Measurements from ENCODE around the gene AACS.

Gene AACS

GRCh38 chr12:125015680-125016310, 49.4 kb upstream of the AACS start:
- Histone ChIP-seq H3K36me3 (ENCODE audit: control insufficient read depth in 2 of 2, insufficient read depth in 1 of 2, low read length in 2 of 2) (peaks cover 0 to 68% of the 10 kb centered on the region in 2 experiments; a peak in 2 of 3 replicates), H3K4me3 (ENCODE audit: low read depth, low read length) (no peak overlapping the region), H3K9me3 (ENCODE audit: control insufficient read depth, insufficient read depth, low read depth, low read length) (no peaks in the 10 kb centered on the region), H3K27ac (ENCODE audit: extremely low read depth, low read depth, low read length) (no peak overlapping the region), H3K4me1 (ENCODE audit: control insufficient read depth, insufficient read depth, low read length) (no peaks in the 10 kb centered on the region)
- POLR2A ChIA-PET = no interaction called here
- CTCF ChIA-PET = no interaction called here
- TF ChIP-seq ZNF362 (tag by site-specific recombination; IDR thresholded peaks at IDR 0.05) (no peak), ZNF544 (tag by site-specific recombination; IDR thresholded peaks at IDR 0.05) (no peak)

GRCh38 chr12:125017801-125018200, 47.4 kb upstream of the AACS start:
- Histone ChIP-seq H3K27ac (ENCODE audit: extremely low read depth, low read depth, low read length) (no peak overlapping the region), H3K4me1 (ENCODE audit: control insufficient read depth, insufficient read depth, low read length) (no peaks in the 10 kb centered on the region), H3K9me3 (ENCODE audit: control insufficient read depth, insufficient read depth, low read depth, low read length) (no peaks in the 10 kb centered on the region), H3K4me3 (ENCODE audit: low read depth, low read length) (no peak overlapping the region), H3K36me3 (ENCODE audit: control insufficient read depth in 2 of 2, insufficient read depth in 1 of 2, low read length in 2 of 2) (peaks cover 4 to 60% of the 10 kb centered on the region in 2 experiments; a peak in 2 of 3 replicates)
- ChIA-PET CTCF (no interaction called here), POLR2A (no interaction called here)
- TF ChIP-seq ZNF366 (tag by site-specific recombination; conservative IDR thresholded peaks at IDR 0.05) (no peak), ZNF623 (tag by site-specific recombination; IDR thresholded peaks at IDR 0.05) (no peak), ZNF174 (tag by site-specific recombination; IDR thresholded peaks at IDR 0.05) (no peak), ZNF391 (tag by site-specific recombination; IDR thresholded peaks at IDR 0.05; ENCODE audit: borderline replicate concordance, low read depth) (no peak), ZFP37 (tag by site-specific recombination; IDR thresholded peaks at IDR 0.05) (no peak), ZBTB26 (tag by site-specific recombination; optimal IDR thresholded peaks at IDR 0.05) (no peak), ZNF404 (tag by site-specific recombination; IDR thresholded peaks at IDR 0.05) (no peak), ZBTB1 (tag by site-specific recombination; IDR thresholded peaks at IDR 0.05) (no peak), ZBTB10 (tag by site-specific recombination; IDR thresholded peaks at IDR 0.05) (no peak), ZNF423 (tag by site-specific recombination; IDR thresholded peaks at IDR 0.05) (no peak), ZNF785 (tag by site-specific recombination; IDR thresholded peaks at IDR 0.05) (no peak), ZNF274 (IDR thresholded peaks at IDR 0.05; ENCODE audit: low read length) (no peak), ZNF274 (tag by site-specific recombination; IDR thresholded peaks at IDR 0.05; ENCODE audit: borderline replicate concordance) (no peak), TRIM28 (IDR thresholded peaks at IDR 0.05; ENCODE audit: borderline replicate concordance, low read length) (no peak), GLIS2 (tag by site-specific recombination; IDR thresholded peaks at IDR 0.05) (no peak), ZNF266 (tag by site-specific recombination; IDR thresholded peaks at IDR 0.05; ENCODE audit: low read depth) (no peak)

- H3K36me3 ChIP-seq (ENCODE audit: control insufficient read depth in 2 of 2, insufficient read depth in 1 of 2, low read length in 2 of 2) = peaks cover 4 to 60% of the 10 kb centered on the region in 2 experiments; a peak in 2 of 3 replicates
- H3K4me3 ChIP-seq (ENCODE audit: low read depth, low read length) = no peak overlapping the region
- no peaks in the 10 kb centered on the region for H3K4me1 ChIP-seq (ENCODE audit: control insufficient read depth, insufficient read depth, low read length)
- POLR2A ChIA-PET = no interaction called here
- no peaks in the 10 kb centered on the region for H3K9me3 ChIP-seq (ENCODE audit: control insufficient read depth, insufficient read depth, low read depth, low read length)
- H3K27ac ChIP-seq (ENCODE audit: extremely low read depth, low read depth, low read length) = no peak overlapping the region
- CTCF ChIA-PET = no interaction called here
- TF ChIP-seq BCL11B (tag by site-specific recombination; IDR thresholded peaks at IDR 0.05; ENCODE audit: low read depth) (no peak), YY1 (tag by site-specific recombination; IDR thresholded peaks at IDR 0.05) (no peak), YY2 (tag by site-specific recombination; IDR thresholded peaks at IDR 0.05) (no peak), ZNF221 (tag by site-specific recombination; IDR thresholded peaks at IDR 0.05; ENCODE audit: borderline replicate concordance) (no peak), ZNF239 (tag by site-specific recombination; IDR thresholded peaks at IDR 0.05) (no peak), ZNF747 (tag by site-specific recombination; IDR thresholded peaks at IDR 0.05) (no peak), ZFP3 (tag by site-specific recombination; IDR thresholded peaks at IDR 0.05; ENCODE audit: low read depth) (no peak), CTCF (tag by site-specific recombination; IDR thresholded peaks at IDR 0.05) (no peak)
Measured at GRCh38 chr12:125018356-125018755, 46.9 kb upstream of the AACS start.
